Activated T-cell treated with anti-CD3 and anti-CD28 coated beads, Interleukin-2, amount 50 U/mL, for 72 hours (primary cell): Measurements from ENCODE around the gene SLC5A2. TPM values are rescaled to one million over a fixed set of nuclear protein-coding genes. Genes with fewer than 3 reads are reported as not detected.

Experiments used
- ATAC-seq, 2 donors: fragments of 150-1000 bp; cut with Tn5 transposase; replicated peaks in 1 of 2; 2 replicates each; pipeline ENCODE4 v1.10.0; 2021; ENCODE audit warnings: moderate library complexity in 2 of 2, mild to moderate bottlenecking in 1 of 2
- DNase-seq, 2 donors: peaks; one replicate each; pipeline ENCODE4 v3.0.0; 2021 to 2022; ENCODE audit warnings: mixed read lengths in 1 of 2
- H3K27ac Mint-ChIP-seq: one replicate; pipeline ENCODE4 v1.8.0; 2022; ENCODE audit warnings: mild to moderate bottlenecking, moderate library complexity, mixed read lengths
- H3K27me3 Mint-ChIP-seq: one replicate; pipeline ENCODE4 v1.8.0; 2022; ENCODE audit warnings: low read depth, mixed read lengths
- H3K36me3 Mint-ChIP-seq, 2 donors: one replicate each; pipeline ENCODE4 v1.8.0; 2022; ENCODE audit warnings: mixed read lengths in 2 of 2, mild to moderate bottlenecking in 1 of 2; ENCODE audit not compliant: insufficient read depth in 2 of 2
- H3K4me1 Mint-ChIP-seq: one replicate; pipeline ENCODE4 v1.8.0; 2022; ENCODE audit warnings: low read depth, mixed read lengths
- H3K4me3 Mint-ChIP-seq, 2 donors: one replicate each; pipeline ENCODE4 v1.8.0; 2022; ENCODE audit warnings: mild to moderate bottlenecking in 2 of 2, mixed read lengths in 2 of 2, moderate library complexity in 2 of 2
- H3K9me3 Mint-ChIP-seq, 2 donors: one replicate each; pipeline ENCODE4 v1.8.0; 2022; ENCODE audit warnings: mixed read lengths in 2 of 2
- total RNA-seq, 2 donors: library from RNA; stranded (reverse); gene quantifications; one replicate each; pipeline ENCODE4 v1.2.3, GENCODE V29; 2022

The SLC5A2 gene
- total RNA-seq, 2 donors from 2014 or later = not detected

- H3K36me3 Mint-ChIP-seq = no peaks in the 10 kb centered on the region
- no peaks in the 10 kb centered on the region for H3K4me1 Mint-ChIP-seq
- peak overlapping the region; percentile 92 to 94 for H3K4me3 Mint-ChIP-seq
- no peaks in the 10 kb centered on the region for H3K27me3 Mint-ChIP-seq
- H3K9me3 Mint-ChIP-seq = no peaks in the 10 kb centered on the region
- no peak overlapping the region for H3K27ac Mint-ChIP-seq
- DNase-seq (no peak), ATAC-seq (peak; percentile 10 to 15)
These were observed 4.3 kb downstream of the SLC5A2 start for GRCh38 chr16:31487071-31487719.

GRCh38 chr16:31487720-31488467 lies 5.0 kb downstream of the SLC5A2 start:
- peak; percentile 92 for ATAC-seq
- no peaks in the 10 kb centered on the region for H3K27me3 Mint-ChIP-seq
- peak; percentile 68 to 76 for DNase-seq
- H3K4me3 Mint-ChIP-seq = peak overlapping the region; percentile 92 to 94
- H3K36me3 Mint-ChIP-seq = no peaks in the 10 kb centered on the region
- no peaks in the 10 kb centered on the region for H3K4me1 Mint-ChIP-seq
- H3K9me3 Mint-ChIP-seq = no peaks in the 10 kb centered on the region
- no peak overlapping the region for H3K27ac Mint-ChIP-seq

- H3K27ac Mint-ChIP-seq = no peak overlapping the region
- DNase-seq (no peak), ATAC-seq (no peak)
- H3K4me3 Mint-ChIP-seq = peak overlapping the region; percentile 92 to 94
- no peaks in the 10 kb centered on the region for H3K27me3 Mint-ChIP-seq
- H3K9me3 Mint-ChIP-seq = no peaks in the 10 kb centered on the region
- no peaks in the 10 kb centered on the region for H3K36me3 Mint-ChIP-seq
- no peaks in the 10 kb centered on the region for H3K4me1 Mint-ChIP-seq
These were observed 5.8 kb downstream of the SLC5A2 start for GRCh38 chr16:31488468-31489297.

GRCh38 chr16:31489298-31489564 lies 6.3 kb downstream of the SLC5A2 start:
- Mint-ChIP-seq H3K9me3 (no peaks in the 10 kb centered on the region), H3K36me3 (no peaks in the 10 kb centered on the region), H3K4me1 (no peaks in the 10 kb centered on the region), H3K4me3 (peak overlapping the region; percentile 35 to 55), H3K27ac (no peak overlapping the region), H3K27me3 (no peaks in the 10 kb centered on the region)
- DNase-seq (no peak), ATAC-seq (no peak)

GRCh38 chr16:31489616-31490584 lies 7.0 kb downstream of the SLC5A2 start:
- H3K36me3 Mint-ChIP-seq = no peaks in the 10 kb centered on the region
- H3K27ac Mint-ChIP-seq = no peak overlapping the region
- DNase-seq (no peak), ATAC-seq (no peak)
- no peaks in the 10 kb centered on the region for H3K4me1 Mint-ChIP-seq
- H3K4me3 Mint-ChIP-seq = peak overlapping the region in 1 of 2 donors; percentile 53
- H3K9me3 Mint-ChIP-seq = no peaks in the 10 kb centered on the region
- no peaks in the 10 kb centered on the region for H3K27me3 Mint-ChIP-seq

- Mint-ChIP-seq H3K9me3 (no peaks in the 10 kb centered on the region), H3K27ac (no peak overlapping the region), H3K27me3 (no peaks in the 10 kb centered on the region), H3K4me1 (no peaks in the 10 kb centered on the region), H3K36me3 (no peaks in the 10 kb centered on the region), H3K4me3 (no peak overlapping the region)
- no peak for DNase-seq
- ATAC-seq = no peak
These were observed 9.0 kb downstream of the SLC5A2 start for GRCh38 chr16:31491778-31492418.

- H3K4me3 Mint-ChIP-seq = no peak overlapping the region
- ATAC-seq = no peak
- no peaks in the 10 kb centered on the region for H3K36me3 Mint-ChIP-seq
These were observed 10.7 kb downstream of the SLC5A2 start for GRCh38 chr16:31493506-31494125.

GRCh38 chr16:31496670-31497069 lies 13.7 kb downstream of the SLC5A2 start:
- no peak overlapping the region for H3K27ac Mint-ChIP-seq

More at GRCh38 chr16:31493506-31494125, 10.7 kb downstream of the SLC5A2 start:
- no peaks in the 10 kb centered on the region for H3K27me3 Mint-ChIP-seq
- H3K27ac Mint-ChIP-seq = no peak overlapping the region
- DNase-seq = no peak
- no peaks in the 10 kb centered on the region for H3K4me1 Mint-ChIP-seq
- H3K9me3 Mint-ChIP-seq = no peaks in the 10 kb centered on the region

GRCh38 chr16:31498493-31498892 lies 15.6 kb downstream of the SLC5A2 start:
- Mint-ChIP-seq H3K27me3 (no peaks in the 10 kb centered on the region), H3K4me1 (no peaks in the 10 kb centered on the region), H3K36me3 (no peaks in the 10 kb centered on the region), H3K27ac (no peak overlapping the region), H3K4me3 (no peak overlapping the region), H3K9me3 (no peaks in the 10 kb centered on the region)
- ATAC-seq = no peak
- no peak for DNase-seq

More at GRCh38 chr16:31496670-31497069, 13.7 kb downstream of the SLC5A2 start:
- DNase-seq (no peak), ATAC-seq (no peak)
- Mint-ChIP-seq H3K36me3 (no peaks in the 10 kb centered on the region), H3K9me3 (no peaks in the 10 kb centered on the region), H3K4me1 (no peaks in the 10 kb centered on the region), H3K27me3 (no peaks in the 10 kb centered on the region), H3K4me3 (no peak overlapping the region)

GRCh38 chr16:31499928-31500327 lies 17.0 kb downstream of the SLC5A2 start:
- Mint-ChIP-seq H3K27ac (no peak overlapping the region), H3K4me1 (peaks cover 1% of the 10 kb centered on the region), H3K27me3 (no peaks in the 10 kb centered on the region), H3K9me3 (no peaks in the 10 kb centered on the region), H3K4me3 (no peak overlapping the region), H3K36me3 (no peaks in the 10 kb centered on the region)
- DNase-seq (no peak), ATAC-seq (no peak)

GRCh38 chr16:31501226-31501965 lies 18.5 kb downstream of the SLC5A2 start:
- Mint-ChIP-seq H3K9me3 (no peaks in the 10 kb centered on the region), H3K36me3 (peaks cover 2 to 3% of the 10 kb centered on the region in 2 donors), H3K27ac (no peak overlapping the region), H3K4me1 (peaks cover 16% of the 10 kb centered on the region), H3K27me3 (no peaks in the 10 kb centered on the region), H3K4me3 (no peak overlapping the region)
- no peak for DNase-seq
- ATAC-seq = no peak
